Muscle of arm (tissue), 12 donors: Measurements from ENCODE around the gene RAP2A. TPM values are rescaled to one million over a fixed set of nuclear protein-coding genes. Genes with fewer than 3 reads are reported as not detected.

Source experiments
- DNase-seq: peaks from one replicate; pipeline ENCODE4 v3.0.0-alpha.2; 2013
- polyA plus RNA-seq, 12 donors: library from polyadenylated mRNA; unstranded; fragments of 120-200 nt; gene quantifications; one replicate each; pipeline ENCODE4 v1.2.1, GENCODE V29; 2013; ENCODE audit not compliant: insufficient read length in 12 of 12

RAP2A gene
- polyA plus RNA-seq, 12 donors: 23.9 to 34.5 (median 29.7) TPM; not detected in 1

- DNase-seq: no peak
Measured at GRCh38 chr13:97441368-97441767, 7.4 kb downstream of the RAP2A start.

- DNase-seq: no peak
Measured at GRCh38 chr13:97445522-97446187, 11.7 kb downstream of the RAP2A start.

- DNase-seq: no peak
Measured at GRCh38 chr13:97446448-97446847, 12.5 kb downstream of the RAP2A start.

- no peak for DNase-seq
Measured at GRCh38 chr13:97448503-97449251, 14.7 kb downstream of the RAP2A start.

- DNase-seq: no peak
Measured at GRCh38 chr13:97454699-97455098, 20.7 kb downstream of the RAP2A start.

GRCh38 chr13:97456047-97456446 is 22.1 kb downstream of the RAP2A start:
- DNase-seq: no peak

GRCh38 chr13:97459215-97459777 is 25.3 kb downstream of the RAP2A start:
- DNase-seq: no peak

GRCh38 chr13:97460004-97460775 is 26.2 kb downstream of the RAP2A start:
- no peak for DNase-seq

- no peak for DNase-seq
Measured at GRCh38 chr13:97460853-97461252, 26.9 kb downstream of the RAP2A start.

- no peak for DNase-seq
Measured at GRCh38 chr13:97464561-97464960, 30.6 kb downstream of the RAP2A start.

- DNase-seq: no peak
Measured at GRCh38 chr13:97466722-97467121, 32.8 kb downstream of the RAP2A start.

GRCh38 chr13:97468331-97468730 is 34.4 kb downstream of the RAP2A start:
- DNase-seq: no peak

GRCh38 chr13:97471711-97472110 is 37.7 kb downstream of the RAP2A start:
- DNase-seq: no peak

- no peak for DNase-seq
Measured at GRCh38 chr13:97474349-97474980, 40.5 kb downstream of the RAP2A start.

GRCh38 chr13:97475011-97475410 is 41.0 kb downstream of the RAP2A start:
- no peak for DNase-seq

- no peak for DNase-seq
Measured at GRCh38 chr13:97477844-97478243, 43.9 kb downstream of the RAP2A start.

GRCh38 chr13:97478247-97478646 is 44.3 kb downstream of the RAP2A start:
- DNase-seq: no peak

GRCh38 chr13:97483465-97483864 is 49.5 kb downstream of the RAP2A start:
- no peak for DNase-seq

GRCh38 chr13:97484301-97484700 is 50.3 kb downstream of the RAP2A start:
- DNase-seq: no peak

GRCh38 chr13:97485320-97485719 is 51.4 kb downstream of the RAP2A start:
- DNase-seq: no peak

GRCh38 chr13:97490702-97491307 is 56.8 kb downstream of the RAP2A start:
- no peak for DNase-seq
